HG03066 (cell line): ENCODE measurements around the gene HARS2.
"Not testable (repeated sequence)": the region's sequence is repeated elsewhere in the genome, so short reads cannot be mapped to it uniquely, and the experiment has no call there.

Experiments
- ATAC-seq: cut with Tn5 transposase; IDR thresholded peaks from one replicate; pipeline ENCODE4 v1.9.1; 2021; ENCODE audit warnings: low read depth; ENCODE audit not compliant: unreplicated experiment

Gene HARS2

GRCh38 chr5:140690941-140691924, at the start of gene HARS2, which contains the start of gene HARS1:
TSS of gene HARS2 (plus strand) at chr5:140691455. CDS start at chr5:140691649, 194 bp downstream.
TSS of gene HARS1 (minus strand) at chr5:140691370. CDS start at chr5:140691304, 66 bp downstream.
- peak; percentile 98 for ATAC-seq

- no peak for ATAC-seq
These were observed 49.5 kb upstream of the HARS2 start for GRCh38 chr5:140641716-140642115.

- ATAC-seq, result no peak
These were observed 48.5 kb upstream of the HARS2 start for GRCh38 chr5:140642718-140643117.

GRCh38 chr5:140647042-140647419, 44.2 kb upstream of the HARS2 start:
- ATAC-seq, result no peak

- ATAC-seq, result no peak
These were observed 32.4 kb upstream of the HARS2 start for GRCh38 chr5:140658870-140659269.

- ATAC-seq, result not testable (repeated sequence)
These were observed 30.9 kb upstream of the HARS2 start for GRCh38 chr5:140660371-140660770.

- no peak for ATAC-seq
These were observed 27.3 kb upstream of the HARS2 start for GRCh38 chr5:140664030-140664358.

GRCh38 chr5:140664359-140665119, 26.7 kb upstream of the HARS2 start, which contains the start of gene WDR55:
TSS of gene WDR55 (plus strand) at chr5:140664904. CDS start at chr5:140664913, 9 bp downstream.
- ATAC-seq, result peak; percentile 98

- not testable (repeated sequence) for ATAC-seq
These were observed 20.2 kb upstream of the HARS2 start for GRCh38 chr5:140671035-140671434.

- no peak for ATAC-seq
These were observed 19.7 kb upstream of the HARS2 start for GRCh38 chr5:140671472-140672125.

- no peak for ATAC-seq
These were observed 18.6 kb upstream of the HARS2 start for GRCh38 chr5:140672455-140673186.

GRCh38 chr5:140673187-140673976, 17.9 kb upstream of the HARS2 start, which contains the start of gene DND1:
TSS of gene DND1 (minus strand) at chr5:140673576. CDS start at chr5:140673542, 34 bp downstream.
- ATAC-seq, result no peak

- no peak for ATAC-seq
These were observed 17.0 kb upstream of the HARS2 start for GRCh38 chr5:140674211-140674610.

- ATAC-seq, result no peak
These were observed 16.6 kb upstream of the HARS2 start for GRCh38 chr5:140674629-140675028.

- ATAC-seq, result peak; percentile 62
These were observed 13.3 kb upstream of the HARS2 start for GRCh38 chr5:140677947-140678346.

GRCh38 chr5:140678993-140679392, 12.3 kb upstream of the HARS2 start:
- no peak for ATAC-seq

GRCh38 chr5:140690376-140690932, 801 bp upstream of the HARS2 start:
- peak; percentile 1 for ATAC-seq

GRCh38 chr5:140694276-140694675, 3.0 kb downstream of the HARS2 start:
- ATAC-seq, result no peak
